ENCODE measurements around the gene UPF1.

UPF1 gene

GRCh38 chr19:18840288-18841267 lies 8.8 kb downstream of the UPF1 start:
- DNase-seq (ENCODE audit: low spot score), result no peak

- no peak for DNase-seq (ENCODE audit: low spot score)
These were observed 9.6 kb downstream of the UPF1 start for GRCh38 chr19:18841400-18841799.

GRCh38 chr19:18842166-18842565 lies 10.4 kb downstream of the UPF1 start:
- DNase-seq (ENCODE audit: low spot score), result no peak

GRCh38 chr19:18843960-18844359 lies 12.2 kb downstream of the UPF1 start:
- DNase-seq (ENCODE audit: low spot score), result no peak

GRCh38 chr19:18844806-18845329 lies 13.1 kb downstream of the UPF1 start:
- no peak for DNase-seq (ENCODE audit: low spot score)

GRCh38 chr19:18845961-18846360 lies 14.2 kb downstream of the UPF1 start:
- DNase-seq (ENCODE audit: low spot score), result no peak

GRCh38 chr19:18846862-18847548 lies 15.2 kb downstream of the UPF1 start:
- DNase-seq (ENCODE audit: low spot score), result no peak

GRCh38 chr19:18847549-18848463 lies 16.0 kb downstream of the UPF1 start:
- DNase-seq (ENCODE audit: low spot score), result no peak

GRCh38 chr19:18848878-18849661 lies 17.3 kb downstream of the UPF1 start:
- no peak for DNase-seq (ENCODE audit: low spot score)

- DNase-seq (ENCODE audit: low spot score), result no peak
These were observed 18.2 kb downstream of the UPF1 start for GRCh38 chr19:18849838-18850400.

- DNase-seq (ENCODE audit: low spot score), result no peak
These were observed 19.0 kb downstream of the UPF1 start for GRCh38 chr19:18850471-18851375.

GRCh38 chr19:18851673-18852325 lies 20.0 kb downstream of the UPF1 start:
- no peak for DNase-seq (ENCODE audit: low spot score)

GRCh38 chr19:18852648-18853047 lies 20.9 kb downstream of the UPF1 start:
- DNase-seq (ENCODE audit: low spot score), result no peak

GRCh38 chr19:18853755-18854427 lies 22.1 kb downstream of the UPF1 start:
- no peak for DNase-seq (ENCODE audit: low spot score)

GRCh38 chr19:18854982-18855381 lies 23.2 kb downstream of the UPF1 start:
- DNase-seq (ENCODE audit: low spot score), result no peak

GRCh38 chr19:18855647-18856384 lies 24.1 kb downstream of the UPF1 start:
- DNase-seq (ENCODE audit: low spot score), result no peak

- no peak for DNase-seq (ENCODE audit: low spot score)
These were observed 24.8 kb downstream of the UPF1 start for GRCh38 chr19:18856385-18857126.

Data from LoVo (cell line).